ENCODE measurements around the gene GRIA2. TPM values are rescaled to one million over a fixed set of nuclear protein-coding genes. Genes with fewer than 3 reads are reported as not detected.
A peak's percentile ranks its signal among the peaks of the same experiment; 100 is the strongest.

The GRIA2 gene
- polyA plus RNA-seq, 1 donor: 4.3 TPM

GRCh38 chr4:157265281-157265680 lies 44.8 kb downstream of the GRIA2 start:
- peak; percentile 2 for DNase-seq

- DNase-seq: no peak
Measured at GRCh38 chr4:157270108-157270507, 49.6 kb downstream of the GRIA2 start.

- DNase-seq: no peak
Measured at GRCh38 chr4:157270552-157270951, 50.0 kb downstream of the GRIA2 start.

- no peak for DNase-seq
Measured at GRCh38 chr4:157271166-157271869, 50.8 kb downstream of the GRIA2 start.

GRCh38 chr4:157280673-157281072 lies 60.1 kb downstream of the GRIA2 start:
- DNase-seq: no peak

GRCh38 chr4:157282019-157282418 lies 61.5 kb downstream of the GRIA2 start:
- no peak for DNase-seq

GRCh38 chr4:157287445-157287844 lies 66.9 kb downstream of the GRIA2 start:
- DNase-seq: no peak

GRCh38 chr4:157290622-157291021 lies 70.1 kb downstream of the GRIA2 start:
- no peak for DNase-seq

- no peak for DNase-seq
Measured at GRCh38 chr4:157291071-157291470, 70.5 kb downstream of the GRIA2 start.

GRCh38 chr4:157293673-157294072 lies 73.1 kb downstream of the GRIA2 start:
- DNase-seq: no peak

GRCh38 chr4:157294575-157294974 lies 74.0 kb downstream of the GRIA2 start:
- DNase-seq: no peak

- DNase-seq: no peak
Measured at GRCh38 chr4:157300701-157301100, 80.2 kb downstream of the GRIA2 start.

GRCh38 chr4:157303471-157303960 lies 83.0 kb downstream of the GRIA2 start:
- DNase-seq: no peak

GRCh38 chr4:157304769-157305168 lies 84.2 kb downstream of the GRIA2 start:
- DNase-seq: no peak

GRCh38 chr4:157312702-157313101 lies 92.2 kb downstream of the GRIA2 start:
- DNase-seq: no peak

GRCh38 chr4:157314906-157315305 lies 94.4 kb downstream of the GRIA2 start:
- DNase-seq: no peak

GRCh38 chr4:157315968-157316367 lies 95.4 kb downstream of the GRIA2 start:
- no peak for DNase-seq

GRCh38 chr4:157320092-157320491 lies 99.6 kb downstream of the GRIA2 start:
- DNase-seq: no peak

- no peak for DNase-seq
Measured at GRCh38 chr4:157327666-157328065, 107.1 kb downstream of the GRIA2 start.

GRCh38 chr4:157357887-157358286 lies 137.4 kb downstream of the GRIA2 start:
- DNase-seq: no peak

- DNase-seq: no peak
Measured at GRCh38 chr4:157358439-157358838, 137.9 kb downstream of the GRIA2 start.

- no peak for DNase-seq
Measured at GRCh38 chr4:157358851-157359250, 138.3 kb downstream of the GRIA2 start.

- DNase-seq: no peak
Measured at GRCh38 chr4:157363360-157363759, 142.8 kb downstream of the GRIA2 start.

GRCh38 chr4:157372154-157372553 lies 151.6 kb downstream of the GRIA2 start:
- no peak for DNase-seq

GRCh38 chr4:157372567-157372966 lies 152.0 kb downstream of the GRIA2 start:
- DNase-seq: no peak

All from hindlimb muscle (tissue), 1 donor.